NCI-H2029 treated with DMSO at 0.1 percent for 48 hours (cell line): Measurements from ENCODE around the gene IQCF2.
"Not testable (repeated sequence)": the region's sequence is repeated elsewhere in the genome, so short reads cannot be mapped to it uniquely, and the experiment has no call there.

Experiments
- DNase-seq: peaks from one replicate; lab custom pipeline; 2025; lab: John Stamatoyannopoulos, UW

The IQCF2 gene

GRCh38 chr3:51876186-51876585, 14.8 kb downstream of the IQCF2 start:
- DNase-seq, result no peak

GRCh38 chr3:51879937-51880336, 18.5 kb downstream of the IQCF2 start:
- no peak for DNase-seq

- no peak for DNase-seq
Observed at GRCh38 chr3:51886447-51886846, 25.0 kb downstream of the IQCF2 start.

- no peak for DNase-seq
Observed at GRCh38 chr3:51887620-51888019, 26.2 kb downstream of the IQCF2 start.

- DNase-seq, result no peak
Observed at GRCh38 chr3:51888463-51889105, 27.2 kb downstream of the IQCF2 start.

- no peak for DNase-seq
Observed at GRCh38 chr3:51891242-51892039, 30.0 kb downstream of the IQCF2 start.

- no peak for DNase-seq
Observed at GRCh38 chr3:51894391-51894790, 33.0 kb downstream of the IQCF2 start.

GRCh38 chr3:51894939-51895338, 33.5 kb downstream of the IQCF2 start:
- no peak for DNase-seq

- DNase-seq, result no peak
Observed at GRCh38 chr3:51896607-51897305, 35.3 kb downstream of the IQCF2 start.

GRCh38 chr3:51897391-51897790, 36.0 kb downstream of the IQCF2 start:
- no peak for DNase-seq

- DNase-seq, result not testable (repeated sequence)
Observed at GRCh38 chr3:51900043-51900442, 38.6 kb downstream of the IQCF2 start.

GRCh38 chr3:51902361-51902760, 40.9 kb downstream of the IQCF2 start:
- not testable (repeated sequence) for DNase-seq

GRCh38 chr3:51904034-51904823, 42.8 kb downstream of the IQCF2 start:
- no peak for DNase-seq

- no peak for DNase-seq
Observed at GRCh38 chr3:51908026-51908425, 46.6 kb downstream of the IQCF2 start.
